ENCODE results near the gene SMYD2. TPM values are rescaled to one million over a fixed set of nuclear protein-coding genes. Genes with fewer than 3 reads are reported as not detected.

Gene SMYD2
- total RNA-seq, 1 donor from 2014 or later: 46.8 TPM

DNA sequence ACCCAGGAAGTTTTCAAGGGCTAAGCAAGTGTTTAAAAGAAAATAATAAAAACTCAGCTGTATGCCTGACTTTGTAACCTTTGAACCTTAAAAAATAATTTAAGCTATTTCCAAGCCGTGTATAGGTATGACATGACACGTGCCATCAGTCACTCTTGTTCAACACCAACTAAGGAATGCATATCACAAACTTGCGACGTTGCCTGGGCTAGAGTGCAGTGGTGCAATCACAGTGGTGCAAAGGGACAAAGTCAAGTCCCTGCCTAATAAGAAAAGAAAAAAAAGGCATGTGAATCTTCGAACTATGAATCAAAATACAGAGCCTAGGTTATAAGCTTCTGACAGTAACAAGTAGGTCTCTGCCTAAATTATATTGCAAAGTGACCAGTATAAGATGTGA, 79.2 kb downstream of the SMYD2 start:
- Mint-ChIP-seq H3K27ac (no peak overlapping the region), H3K27me3 (no peaks in the 10 kb centered on the region), H3K9me3 (ENCODE audit: low read depth) (no peaks in the 10 kb centered on the region), H3K36me3 (ENCODE audit: insufficient read depth) (peaks cover 38% of the 10 kb centered on the region), H3K4me1 (ENCODE audit: low read depth) (peaks cover 5% of the 10 kb centered on the region), H3K4me3 (ENCODE audit: low read depth) (no peak overlapping the region)
- DNase-seq (ENCODE audit: low spot score, unreplicated experiment): no peak
- TF ChIP-seq, protein P1, sequence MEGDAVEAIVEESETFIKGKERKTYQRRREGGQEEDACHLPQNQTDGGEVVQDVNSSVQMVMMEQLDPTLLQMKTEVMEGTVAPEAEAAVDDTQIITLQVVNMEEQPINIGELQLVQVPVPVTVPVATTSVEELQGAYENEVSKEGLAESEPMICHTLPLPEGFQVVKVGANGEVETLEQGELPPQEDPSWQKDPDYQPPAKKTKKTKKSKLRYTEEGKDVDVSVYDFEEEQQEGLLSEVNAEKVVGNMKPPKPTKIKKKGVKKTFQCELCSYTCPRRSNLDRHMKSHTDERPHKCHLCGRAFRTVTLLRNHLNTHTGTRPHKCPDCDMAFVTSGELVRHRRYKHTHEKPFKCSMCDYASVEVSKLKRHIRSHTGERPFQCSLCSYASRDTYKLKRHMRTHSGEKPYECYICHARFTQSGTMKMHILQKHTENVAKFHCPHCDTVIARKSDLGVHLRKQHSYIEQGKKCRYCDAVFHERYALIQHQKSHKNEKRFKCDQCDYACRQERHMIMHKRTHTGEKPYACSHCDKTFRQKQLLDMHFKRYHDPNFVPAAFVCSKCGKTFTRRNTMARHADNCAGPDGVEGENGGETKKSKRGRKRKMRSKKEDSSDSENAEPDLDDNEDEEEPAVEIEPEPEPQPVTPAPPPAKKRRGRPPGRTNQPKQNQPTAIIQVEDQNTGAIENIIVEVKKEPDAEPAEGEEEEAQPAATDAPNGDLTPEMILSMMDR (IDR thresholded peaks at IDR 0.05; ENCODE audit: unreplicated experiment): no peak

DNA sequence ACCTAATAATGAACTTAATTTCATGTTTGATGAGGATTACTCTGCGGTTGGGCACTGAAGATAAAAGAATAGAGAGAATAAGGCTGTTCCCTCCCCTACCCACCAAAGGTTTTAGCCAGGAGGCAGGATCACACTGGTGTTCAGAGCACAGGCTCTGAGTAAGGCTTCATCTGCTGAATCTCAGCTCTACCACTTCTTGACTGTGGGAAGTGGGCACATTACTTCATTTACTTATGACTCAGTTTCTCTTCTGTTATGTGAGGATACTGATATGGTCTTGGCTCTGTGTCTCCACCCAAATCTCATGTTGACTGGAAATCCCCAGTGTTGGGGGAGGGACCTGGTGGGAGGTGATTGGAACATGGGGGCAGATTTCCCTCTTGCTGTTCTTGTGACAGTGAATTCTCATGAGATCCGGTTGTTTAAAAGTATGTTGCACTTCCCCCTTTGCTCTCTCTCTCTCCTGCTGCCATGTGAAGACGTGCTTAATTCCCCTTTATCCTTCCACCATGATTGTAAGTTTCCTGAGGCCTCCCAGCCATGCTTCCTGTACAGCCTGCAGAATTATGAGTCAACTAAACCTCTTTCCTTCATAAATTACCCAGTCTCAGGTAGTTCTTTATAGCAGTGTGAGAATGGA, 79.7 kb downstream of the SMYD2 start:
- no peak for DNase-seq (ENCODE audit: low spot score, unreplicated experiment)
- H3K36me3 Mint-ChIP-seq (ENCODE audit: insufficient read depth): peaks cover 33% of the 10 kb centered on the region
- H3K27me3 Mint-ChIP-seq: no peaks in the 10 kb centered on the region
- TF ChIP-seq, protein P1 (IDR thresholded peaks at IDR 0.05; ENCODE audit: unreplicated experiment): no peak
- no peaks in the 10 kb centered on the region for H3K9me3 Mint-ChIP-seq (ENCODE audit: low read depth)
- H3K4me3 Mint-ChIP-seq (ENCODE audit: low read depth): no peak overlapping the region
- no peak overlapping the region for H3K27ac Mint-ChIP-seq
- H3K4me1 Mint-ChIP-seq (ENCODE audit: low read depth): peaks cover 5% of the 10 kb centered on the region

DNA sequence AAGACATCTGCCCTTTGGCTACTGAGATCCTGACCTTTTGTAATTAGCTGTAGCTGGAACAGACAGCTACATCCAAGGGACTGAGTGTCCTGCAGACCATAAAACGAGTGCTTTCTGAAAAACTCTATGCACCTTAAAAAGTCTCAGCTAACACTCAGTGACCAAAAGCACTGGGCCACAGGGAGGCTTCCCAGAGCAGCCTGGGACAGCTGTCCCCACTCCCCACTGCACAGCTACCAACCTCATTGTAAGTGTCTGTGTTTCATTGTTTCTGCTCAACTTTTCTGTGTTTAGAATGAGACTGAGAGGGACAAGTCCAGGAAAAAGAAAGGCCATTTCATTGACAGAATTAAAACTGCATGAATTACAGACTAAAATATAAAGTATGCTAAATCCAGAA, 80.7 kb downstream of the SMYD2 start:
- Mint-ChIP-seq H3K27me3 (no peaks in the 10 kb centered on the region), H3K4me3 (ENCODE audit: low read depth) (no peak overlapping the region), H3K9me3 (ENCODE audit: low read depth) (no peaks in the 10 kb centered on the region), H3K27ac (no peak overlapping the region), H3K4me1 (ENCODE audit: low read depth) (peaks cover 5% of the 10 kb centered on the region), H3K36me3 (ENCODE audit: insufficient read depth) (peaks cover 33% of the 10 kb centered on the region)
- TF ChIP-seq, protein P1 (IDR thresholded peaks at IDR 0.05; ENCODE audit: unreplicated experiment): no peak
- no peak for DNase-seq (ENCODE audit: low spot score, unreplicated experiment)

DNA sequence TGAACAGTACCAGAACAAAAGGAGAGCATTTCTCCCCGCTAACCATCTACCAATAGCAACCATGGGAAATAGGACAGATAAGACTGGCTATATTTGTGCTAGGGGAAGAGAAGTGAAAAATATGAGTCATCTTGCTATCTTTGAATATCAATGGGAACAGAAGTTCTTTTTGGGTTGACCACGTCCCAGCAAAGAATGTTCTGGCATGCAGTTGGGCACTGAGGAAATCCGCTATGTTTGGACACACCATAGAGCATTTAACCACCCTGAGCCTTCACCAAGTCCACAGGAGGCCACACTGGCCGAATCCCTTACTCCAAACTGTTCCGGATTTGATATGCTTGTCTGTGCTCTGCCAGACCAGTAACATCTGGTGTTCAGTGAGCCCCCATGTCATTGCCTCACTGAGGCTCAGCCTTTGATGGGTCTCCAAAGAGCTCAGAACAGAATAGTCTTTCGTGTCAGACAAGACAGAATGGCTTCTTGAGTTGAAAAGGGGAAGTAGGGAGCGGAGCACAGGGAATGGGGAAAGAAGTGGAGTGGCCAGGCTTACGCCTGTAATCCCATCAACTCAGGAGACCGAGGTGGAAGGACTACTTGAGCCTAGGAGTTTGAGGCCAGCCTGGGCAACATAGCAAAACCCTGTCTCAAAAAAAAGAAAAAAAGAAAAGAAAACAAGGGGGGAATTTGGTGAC, 81.4 kb downstream of the SMYD2 start:
- no peak overlapping the region for H3K27ac Mint-ChIP-seq
- no peak for DNase-seq (ENCODE audit: low spot score, unreplicated experiment)
- TF ChIP-seq, protein P1 (IDR thresholded peaks at IDR 0.05; ENCODE audit: unreplicated experiment): no peak
- H3K9me3 Mint-ChIP-seq (ENCODE audit: low read depth): no peaks in the 10 kb centered on the region
- H3K4me1 Mint-ChIP-seq (ENCODE audit: low read depth): peaks cover 5% of the 10 kb centered on the region
- H3K4me3 Mint-ChIP-seq (ENCODE audit: low read depth): no peak overlapping the region
- peaks cover 32% of the 10 kb centered on the region for H3K36me3 Mint-ChIP-seq (ENCODE audit: insufficient read depth)
- H3K27me3 Mint-ChIP-seq: no peaks in the 10 kb centered on the region

DNA sequence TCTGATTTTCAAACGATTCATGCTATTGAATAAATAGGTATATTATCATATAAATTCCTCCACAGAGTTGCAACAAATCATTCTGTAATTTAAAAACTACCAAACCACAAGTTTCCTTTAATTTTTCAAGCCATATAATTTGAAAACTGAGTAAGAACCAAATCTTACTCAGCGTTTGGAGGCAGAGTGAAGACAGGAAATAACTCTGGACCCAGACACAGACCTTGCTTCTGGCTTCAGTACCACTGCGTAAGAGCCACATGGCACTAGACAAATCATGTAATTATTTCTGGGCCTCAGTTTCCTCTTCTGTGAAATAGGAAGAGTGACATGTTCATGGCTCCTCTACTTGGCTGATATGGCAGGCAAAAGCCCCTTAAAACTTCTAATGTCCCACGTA, 82.4 kb downstream of the SMYD2 start:
- no peak for DNase-seq (ENCODE audit: low spot score, unreplicated experiment)
- Mint-ChIP-seq H3K27me3 (no peaks in the 10 kb centered on the region), H3K36me3 (ENCODE audit: insufficient read depth) (peaks cover 32% of the 10 kb centered on the region), H3K4me1 (ENCODE audit: low read depth) (peaks cover 5% of the 10 kb centered on the region), H3K27ac (no peak overlapping the region), H3K4me3 (ENCODE audit: low read depth) (no peak overlapping the region), H3K9me3 (ENCODE audit: low read depth) (no peaks in the 10 kb centered on the region)
- TF ChIP-seq, protein P1 (IDR thresholded peaks at IDR 0.05; ENCODE audit: unreplicated experiment): no peak
